Stomach (tissue), 9 donors: ENCODE measurements around the gene SLC25A38. TPM values are rescaled to one million over a fixed set of nuclear protein-coding genes. Genes with fewer than 3 reads are reported as not detected.

Experiments
- DNase-seq, 2 donors: peaks; one replicate each; pipeline versions ENCODE4 v3.0.0 to v3.0.0-alpha.2; 2013 to 2019
- H3K27ac ChIP-seq, 5 donors: fragments of 200-600 bp in 4 of 5; sonication (generic) in 4 of 5; one replicate each; pipeline ENCODE4 v1.5.1; 2013 to 2019; ENCODE audit warnings: mild to moderate bottlenecking in 1 of 5, moderate library complexity in 1 of 5
- H3K27me3 ChIP-seq, 3 donors: fragments of 200-600 bp; sonication (generic); one replicate each; pipeline ENCODE4 v1.5.1; 2017 to 2019; ENCODE audit warnings: mixed run types in 1 of 3
- H3K36me3 ChIP-seq, 4 donors: fragments of 200-600 bp; sonication (generic); 1 replicate in 3 of 4; 2 replicates in 1 of 4; pipeline ENCODE4 v1.5.1; 2016 to 2019
- H3K4me1 ChIP-seq, 4 donors: fragments of 200-600 bp; sonication (generic); one replicate each; pipeline ENCODE4 v1.5.1; 2016 to 2019
- H3K4me3 ChIP-seq, 4 donors: fragments of 200-600 bp; sonication (generic) in 3 of 4; one replicate each; pipeline ENCODE4 v1.5.1; 2016 to 2019; ENCODE audit warnings: mild to moderate bottlenecking in 1 of 4
- H3K9me3 ChIP-seq, 4 donors: fragments of 200-600 bp; sonication (generic); one replicate each; pipeline ENCODE4 v1.5.1; 2016 to 2019
- EP300 ChIP-seq: sonication (generic); formaldehyde crosslinking; IDR thresholded peaks from one replicate; pipeline ENCODE4 v1.6.1; 2017; ENCODE audit warnings: antibody characterized with exemption
- POLR2A ChIP-seq, 4 donors: fragments of 450-650 bp; IDR thresholded peaks; one replicate each; pipeline ENCODE4 v1.6.1; 2016; ENCODE audit warnings: antibody characterized with exemption in 4 of 4, control low read depth in 2 of 4, mild to moderate bottlenecking in 1 of 4, moderate library complexity in 1 of 4
- POLR2AphosphoS5 ChIP-seq, 3 donors: sonication (generic); formaldehyde crosslinking; IDR thresholded peaks; one replicate each; pipeline ENCODE4 v1.6.1; 2016; ENCODE audit warnings: antibody characterized with exemption in 3 of 3
- WGBS, 5 donors: extraction: QIAGEN DNeasy Blood & Tissue Kit in 3 of 5; methylation state at CpG; one replicate each; pipeline versions ENCODE4 v1.1.5 to v1.1.7; 2013 to 2018; 5-methylcytosine and 5-hydroxymethylcytosine counted together
- intact Hi-C: fragments of 100-400 bp; cut with DNase I; formaldehyde crosslinking; loops from one replicate; pipeline ENCODE4 v1.15.1; 2023; ENCODE audit warnings: low total_unique reads
- polyA plus RNA-seq, 3 donors: library from polyadenylated mRNA; stranded (reverse); fragments of 200-250 nt; gene quantifications; one replicate each; pipeline ENCODE4 v1.2.3, GENCODE V29; 2013
- total RNA-seq, 5 donors: library from RNA; depleted of rRNA; stranded (reverse); fragments of >200 nt; gene quantifications; one replicate each; pipeline versions ENCODE4 v1.1.0 to v1.2.3, GENCODE V29; 2014 to 2016
- TF ChIP-seq, protein P1 (sequence below), 7 experiments: fragments of 450-650 bp in 4 of 7; fragments of 200-600 bp in 3 of 7; sonication (generic) in 3 of 7; IDR thresholded peaks; one replicate each; pipeline ENCODE4 v1.5.1; 2016 to 2019; ENCODE audit warnings: antibody characterized with exemption in 7 of 7, control low read depth in 2 of 7, mild to moderate bottlenecking in 1 of 7
- donor health status: healthy with polysubstance abuse.
- donor health status: Bipolar disorder and iron deficiency.
- donor health status: healthy.

Gene SLC25A38
- total and polyA plus RNA-seq, 8 donors = 14.7 to 119 (median 28.9) TPM

DNA sequence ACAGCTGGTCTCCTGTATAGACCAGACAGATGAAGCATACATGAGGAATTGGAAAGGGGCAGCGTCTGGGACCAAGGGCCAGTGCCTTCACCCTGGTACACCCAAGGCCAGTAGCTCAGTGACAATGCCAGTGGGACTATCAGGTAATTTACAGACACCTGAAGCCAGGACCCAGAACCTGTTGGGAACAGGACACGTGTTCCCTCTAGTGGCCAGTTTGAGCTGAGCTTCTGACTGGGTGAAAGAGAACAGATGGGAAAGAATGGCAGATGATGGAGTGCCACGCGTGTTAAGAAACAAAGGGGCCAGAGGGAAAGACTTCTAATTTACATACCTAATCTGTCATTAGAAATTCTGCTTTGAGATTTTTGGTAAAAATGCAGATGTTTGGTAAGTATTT lies 5.1 kb upstream of the SLC25A38 start:
- Histone ChIP-seq H3K36me3 (no peaks in the 10 kb centered on the region), H3K4me1 (peaks cover 5 to 22% (median 14%) of the 10 kb centered on the region in 4 donors), H3K4me3 (no peak overlapping the region), H3K9me3 (no peaks in the 10 kb centered on the region), H3K27me3 (no peaks in the 10 kb centered on the region), H3K27ac (no peak overlapping the region)
- 14 to 41% (median 24%) methylated on average over 4 of the region's 4 CpGs for WGBS, 5 donors
- TF ChIP-seq, protein P1, sequence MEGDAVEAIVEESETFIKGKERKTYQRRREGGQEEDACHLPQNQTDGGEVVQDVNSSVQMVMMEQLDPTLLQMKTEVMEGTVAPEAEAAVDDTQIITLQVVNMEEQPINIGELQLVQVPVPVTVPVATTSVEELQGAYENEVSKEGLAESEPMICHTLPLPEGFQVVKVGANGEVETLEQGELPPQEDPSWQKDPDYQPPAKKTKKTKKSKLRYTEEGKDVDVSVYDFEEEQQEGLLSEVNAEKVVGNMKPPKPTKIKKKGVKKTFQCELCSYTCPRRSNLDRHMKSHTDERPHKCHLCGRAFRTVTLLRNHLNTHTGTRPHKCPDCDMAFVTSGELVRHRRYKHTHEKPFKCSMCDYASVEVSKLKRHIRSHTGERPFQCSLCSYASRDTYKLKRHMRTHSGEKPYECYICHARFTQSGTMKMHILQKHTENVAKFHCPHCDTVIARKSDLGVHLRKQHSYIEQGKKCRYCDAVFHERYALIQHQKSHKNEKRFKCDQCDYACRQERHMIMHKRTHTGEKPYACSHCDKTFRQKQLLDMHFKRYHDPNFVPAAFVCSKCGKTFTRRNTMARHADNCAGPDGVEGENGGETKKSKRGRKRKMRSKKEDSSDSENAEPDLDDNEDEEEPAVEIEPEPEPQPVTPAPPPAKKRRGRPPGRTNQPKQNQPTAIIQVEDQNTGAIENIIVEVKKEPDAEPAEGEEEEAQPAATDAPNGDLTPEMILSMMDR (IDR thresholded peaks at IDR 0.05) = peak in 5 of 7 experiments; percentile 39 to 66 (median 54)
- peak in 1 of 3 donors; percentile 16 for TF ChIP-seq POLR2AphosphoS5 (IDR thresholded peaks at IDR 0.05)
- no peak for TF ChIP-seq POLR2A (IDR thresholded peaks at IDR 0.05)
- intact Hi-C loops = loop anchor here (10.0 kb wide), 1 partner anchor 183 kb away; the partner anchor contains the start of gene XIRP1
- DNase-seq = peak; percentile 74 to 85

- TF ChIP-seq EP300 (no peak), POLR2AphosphoS5 (IDR thresholded peaks at IDR 0.05) (peak in 1 of 3 donors; percentile 32), POLR2A (IDR thresholded peaks at IDR 0.05) (no peak)
- TF ChIP-seq, protein P1 (IDR thresholded peaks at IDR 0.05) = no peak
- DNase-seq = peak in 1 of 2 donors; percentile 52
- Histone ChIP-seq H3K4me1 (peaks cover 5 to 22% (median 14%) of the 10 kb centered on the region in 4 donors), H3K27me3 (no peaks in the 10 kb centered on the region), H3K36me3 (no peaks in the 10 kb centered on the region), H3K4me3 (no peak overlapping the region), H3K27ac (peak overlapping the region; percentile 16 to 72 (median 30)), H3K9me3 (no peaks in the 10 kb centered on the region)
- intact Hi-C loops = loop anchor here (10.0 kb wide), 1 partner anchor 184 kb away; the partner anchor contains the start of gene XIRP1
- WGBS, 5 donors = 55 to 78% (median 62%) methylated on average over 10 of the region's 10 CpGs
These were observed 4.0 kb upstream of the SLC25A38 start for GRCh38 chr3:39378957-39379777.

DNA sequence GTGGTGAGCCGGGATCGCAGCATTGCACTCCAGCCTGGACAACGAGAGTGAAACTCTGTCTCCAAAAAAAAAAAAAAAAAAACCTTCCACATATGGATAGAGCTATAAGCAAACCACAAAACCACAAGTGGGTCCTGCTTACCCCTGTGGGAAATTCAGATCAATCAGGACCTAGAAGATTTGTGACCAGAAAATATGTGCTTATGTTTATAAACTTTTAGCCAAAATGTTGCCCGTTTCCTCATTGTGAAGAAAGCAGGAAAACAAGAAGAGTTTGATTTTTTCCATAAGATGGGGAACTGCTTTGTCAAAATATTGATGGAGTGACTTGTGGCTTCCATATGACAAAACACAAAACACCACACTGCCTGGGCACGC lies 3.4 kb upstream of the SLC25A38 start:
- H3K9me3 ChIP-seq = no peaks in the 10 kb centered on the region
- peak overlapping the region; percentile 16 to 72 (median 30) for H3K27ac ChIP-seq
- no peak overlapping the region for H3K4me3 ChIP-seq
- no peaks in the 10 kb centered on the region for H3K27me3 ChIP-seq
- 83 to 95% (median 90%) methylated on average over 5 of the region's 5 CpGs for WGBS, 5 donors
- peaks cover 5 to 27% (median 19%) of the 10 kb centered on the region in 4 donors for H3K4me1 ChIP-seq
- DNase-seq = no peak
- TF ChIP-seq POLR2AphosphoS5 (IDR thresholded peaks at IDR 0.05) (no peak), EP300 (no peak), POLR2A (IDR thresholded peaks at IDR 0.05) (no peak)
- TF ChIP-seq, protein P1 (IDR thresholded peaks at IDR 0.05) = no peak
- H3K36me3 ChIP-seq = no peaks in the 10 kb centered on the region
- intact Hi-C loops = loop anchor here (10.0 kb wide), 1 partner anchor 185 kb away; the partner anchor contains the start of gene XIRP1

- Histone ChIP-seq H3K4me3 (no peak overlapping the region), H3K27me3 (no peaks in the 10 kb centered on the region), H3K27ac (no peak overlapping the region), H3K9me3 (no peaks in the 10 kb centered on the region), H3K4me1 (peaks cover 22 to 44% (median 33%) of the 10 kb centered on the region in 4 donors), H3K36me3 (no peaks in the 10 kb centered on the region)
- 87 to 93% (median 88%) methylated on average over 3 of the region's 3 CpGs for WGBS, 5 donors
- no peak for DNase-seq
- TF ChIP-seq EP300 = no peak
- TF ChIP-seq POLR2AphosphoS5 (IDR thresholded peaks at IDR 0.05) = no peak
- TF ChIP-seq POLR2A (IDR thresholded peaks at IDR 0.05) = no peak
- TF ChIP-seq, protein P1 (IDR thresholded peaks at IDR 0.05) = no peak
- intact Hi-C loops = no loop called here
These were observed 1.7 kb upstream of the SLC25A38 start for GRCh38 chr3:39381432-39381831.
